Activated T-cell treated with anti-CD3 and anti-CD28 coated beads, Interleukin-2, amount 50 U/mL, for 4 hours (primary cell): Measurements from ENCODE around the gene MAGI3. TPM values are rescaled to one million over a fixed set of nuclear protein-coding genes. Genes with fewer than 3 reads are reported as not detected.

Experiments
- ATAC-seq, 2 donors: fragments of 200-7000 bp; cut with Tn5 transposase; one replicate each; pipeline ENCODE4 v1.10.0; 2021
- DNase-seq: peaks from one replicate; pipeline ENCODE4 v3.0.0-alpha.2; 2020
- H3K27me3 Mint-ChIP-seq: one replicate; pipeline ENCODE4 v1.8.0; 2021; ENCODE audit warnings: low read depth, mixed read lengths
- H3K36me3 Mint-ChIP-seq: one replicate; pipeline ENCODE4 v1.8.0; 2022; ENCODE audit warnings: mixed read lengths; ENCODE audit not compliant: insufficient read depth
- H3K4me1 Mint-ChIP-seq: one replicate; pipeline ENCODE4 v1.8.0; 2021; ENCODE audit warnings: low read depth, mixed read lengths
- H3K4me3 Mint-ChIP-seq: one replicate; pipeline ENCODE4 v1.8.0; 2021; ENCODE audit warnings: mild to moderate bottlenecking, moderate library complexity, mixed read lengths
- H3K9me3 Mint-ChIP-seq: one replicate; pipeline ENCODE4 v1.8.0; 2021; ENCODE audit warnings: mixed read lengths
- total RNA-seq, 3 donors: library from RNA; stranded (reverse); gene quantifications; one replicate each; pipeline ENCODE4 v1.2.1, GENCODE V29; 2021

Gene MAGI3
- total RNA-seq, 3 donors from 2014 or later = 2.3 to 2.5 (median 2.5) TPM

GRCh38 chr1:113665071-113665470, 274.8 kb downstream of the MAGI3 start:
- H3K4me1 Mint-ChIP-seq = no peaks in the 10 kb centered on the region
- H3K4me3 Mint-ChIP-seq = no peak overlapping the region
- no peaks in the 10 kb centered on the region for H3K27me3 Mint-ChIP-seq
- ATAC-seq (no peak), DNase-seq (no peak)
- peaks cover 12% of the 10 kb centered on the region for H3K36me3 Mint-ChIP-seq
- no peaks in the 10 kb centered on the region for H3K9me3 Mint-ChIP-seq

GRCh38 chr1:113666126-113666525, 275.8 kb downstream of the MAGI3 start:
- peaks cover 12% of the 10 kb centered on the region for H3K36me3 Mint-ChIP-seq
- H3K4me1 Mint-ChIP-seq = no peaks in the 10 kb centered on the region
- ATAC-seq = no peak

GRCh38 chr1:113669988-113670387, 279.7 kb downstream of the MAGI3 start:
- ATAC-seq = no peak
- H3K4me1 Mint-ChIP-seq = no peaks in the 10 kb centered on the region
- peaks cover 7% of the 10 kb centered on the region for H3K36me3 Mint-ChIP-seq
- no peak overlapping the region for H3K4me3 Mint-ChIP-seq
- H3K27me3 Mint-ChIP-seq = no peaks in the 10 kb centered on the region
- no peaks in the 10 kb centered on the region for H3K9me3 Mint-ChIP-seq
- no peak for DNase-seq

More at GRCh38 chr1:113666126-113666525, 275.8 kb downstream of the MAGI3 start:
- Mint-ChIP-seq H3K27me3 (no peaks in the 10 kb centered on the region), H3K4me3 (no peak overlapping the region), H3K9me3 (no peaks in the 10 kb centered on the region)
- DNase-seq = no peak

- no peaks in the 10 kb centered on the region for H3K4me1 Mint-ChIP-seq
- DNase-seq (no peak), ATAC-seq (no peak)
- no peak overlapping the region for H3K4me3 Mint-ChIP-seq
- no peaks in the 10 kb centered on the region for H3K9me3 Mint-ChIP-seq
- H3K27me3 Mint-ChIP-seq = no peaks in the 10 kb centered on the region
- H3K36me3 Mint-ChIP-seq = peaks cover 7% of the 10 kb centered on the region
These were observed 280.3 kb downstream of the MAGI3 start for GRCh38 chr1:113670650-113671049.

- peaks cover 3% of the 10 kb centered on the region for H3K36me3 Mint-ChIP-seq
- no peaks in the 10 kb centered on the region for H3K4me1 Mint-ChIP-seq
- ATAC-seq (no peak), DNase-seq (no peak)
- no peak overlapping the region for H3K4me3 Mint-ChIP-seq
- H3K9me3 Mint-ChIP-seq = no peaks in the 10 kb centered on the region
- no peaks in the 10 kb centered on the region for H3K27me3 Mint-ChIP-seq
These were observed 282.2 kb downstream of the MAGI3 start for GRCh38 chr1:113672491-113672890.

GRCh38 chr1:113674591-113674990, 284.3 kb downstream of the MAGI3 start:
- H3K36me3 Mint-ChIP-seq = no peaks in the 10 kb centered on the region
- H3K9me3 Mint-ChIP-seq = no peaks in the 10 kb centered on the region
- no peaks in the 10 kb centered on the region for H3K27me3 Mint-ChIP-seq
- H3K4me1 Mint-ChIP-seq = no peaks in the 10 kb centered on the region
- H3K4me3 Mint-ChIP-seq = no peak overlapping the region
- ATAC-seq = no peak
- DNase-seq = no peak

GRCh38 chr1:113675302-113675701, 285.0 kb downstream of the MAGI3 start:
- no peak for ATAC-seq
- Mint-ChIP-seq H3K36me3 (no peaks in the 10 kb centered on the region), H3K4me3 (no peak overlapping the region), H3K9me3 (no peaks in the 10 kb centered on the region), H3K27me3 (no peaks in the 10 kb centered on the region), H3K4me1 (no peaks in the 10 kb centered on the region)
- DNase-seq = no peak

GRCh38 chr1:113676524-113676923, 286.2 kb downstream of the MAGI3 start:
- H3K9me3 Mint-ChIP-seq = no peaks in the 10 kb centered on the region

GRCh38 chr1:113677250-113678158, 287.2 kb downstream of the MAGI3 start:
- H3K4me3 Mint-ChIP-seq = no peak overlapping the region
- no peaks in the 10 kb centered on the region for H3K4me1 Mint-ChIP-seq
- H3K36me3 Mint-ChIP-seq = no peaks in the 10 kb centered on the region
- ATAC-seq = no peak
- no peaks in the 10 kb centered on the region for H3K27me3 Mint-ChIP-seq
- no peaks in the 10 kb centered on the region for H3K9me3 Mint-ChIP-seq
- DNase-seq = no peak

More at GRCh38 chr1:113676524-113676923, 286.2 kb downstream of the MAGI3 start:
- Mint-ChIP-seq H3K4me1 (no peaks in the 10 kb centered on the region), H3K4me3 (no peak overlapping the region), H3K27me3 (no peaks in the 10 kb centered on the region), H3K36me3 (no peaks in the 10 kb centered on the region)
- ATAC-seq = no peak
- DNase-seq = no peak

- Mint-ChIP-seq H3K4me3 (no peak overlapping the region), H3K9me3 (no peaks in the 10 kb centered on the region), H3K27me3 (no peaks in the 10 kb centered on the region), H3K36me3 (peaks cover 3% of the 10 kb centered on the region), H3K4me1 (no peaks in the 10 kb centered on the region)
- ATAC-seq (no peak), DNase-seq (no peak)
These were observed 287.8 kb downstream of the MAGI3 start for GRCh38 chr1:113678159-113678469.

GRCh38 chr1:113681596-113682337, 291.5 kb downstream of the MAGI3 start:
- DNase-seq = no peak

GRCh38 chr1:113683384-113684152, 293.3 kb downstream of the MAGI3 start:
- H3K4me1 Mint-ChIP-seq = no peaks in the 10 kb centered on the region
- ATAC-seq (no peak), DNase-seq (no peak)
- H3K27me3 Mint-ChIP-seq = no peaks in the 10 kb centered on the region
- H3K9me3 Mint-ChIP-seq = no peaks in the 10 kb centered on the region
- peaks cover 8% of the 10 kb centered on the region for H3K36me3 Mint-ChIP-seq
- H3K4me3 Mint-ChIP-seq = no peak overlapping the region

More at GRCh38 chr1:113681596-113682337, 291.5 kb downstream of the MAGI3 start:
- Mint-ChIP-seq H3K4me3 (no peak overlapping the region), H3K36me3 (peaks cover 8% of the 10 kb centered on the region), H3K4me1 (no peaks in the 10 kb centered on the region), H3K27me3 (no peaks in the 10 kb centered on the region), H3K9me3 (no peaks in the 10 kb centered on the region)
- no peak for ATAC-seq

GRCh38 chr1:113684153-113684541, 293.8 kb downstream of the MAGI3 start:
- no peaks in the 10 kb centered on the region for H3K4me1 Mint-ChIP-seq
- ATAC-seq (no peak), DNase-seq (no peak)
- H3K36me3 Mint-ChIP-seq = peaks cover 8% of the 10 kb centered on the region
- H3K27me3 Mint-ChIP-seq = no peaks in the 10 kb centered on the region
- no peaks in the 10 kb centered on the region for H3K9me3 Mint-ChIP-seq
- no peak overlapping the region for H3K4me3 Mint-ChIP-seq

- ATAC-seq = no peak
- H3K4me3 Mint-ChIP-seq = no peak overlapping the region
- DNase-seq = no peak
- H3K27me3 Mint-ChIP-seq = no peaks in the 10 kb centered on the region
- no peaks in the 10 kb centered on the region for H3K4me1 Mint-ChIP-seq
- H3K9me3 Mint-ChIP-seq = no peaks in the 10 kb centered on the region
- H3K36me3 Mint-ChIP-seq = peaks cover 13% of the 10 kb centered on the region
These were observed 296.7 kb downstream of the MAGI3 start for GRCh38 chr1:113686891-113687618.
